HG03175 (cell line): ENCODE data around the gene XPO1.
"Not testable (repeated sequence)": the region's sequence is repeated elsewhere in the genome, so short reads cannot be mapped to it uniquely, and the experiment has no call there.

ENCODE experiments used
- ATAC-seq: cut with Tn5 transposase; IDR thresholded peaks from one replicate; pipeline ENCODE4 v1.9.1; 2021; ENCODE audit warnings: mild to moderate bottlenecking, moderate library complexity; ENCODE audit not compliant: unreplicated experiment

Gene XPO1

GRCh38 chr2:61538200-61538919 is at the start of gene XPO1:
TSS of gene XPO1 (minus strand) at chr2:61538356. CDS start at chr2:61533897, 4,459 bp downstream.
- ATAC-seq, result peak; percentile 83

- ATAC-seq, result not testable (repeated sequence)
Measured at GRCh38 chr2:61586928-61587327, 48.8 kb upstream of the XPO1 start.

- no peak for ATAC-seq
Measured at GRCh38 chr2:61585383-61585782, 47.2 kb upstream of the XPO1 start.

GRCh38 chr2:61584368-61584767 is 46.2 kb upstream of the XPO1 start:
- not testable (repeated sequence) for ATAC-seq

GRCh38 chr2:61582165-61582564 is 44.0 kb upstream of the XPO1 start:
- ATAC-seq, result no peak

GRCh38 chr2:61581716-61582115 is 43.6 kb upstream of the XPO1 start:
- no peak for ATAC-seq

- no peak for ATAC-seq
Measured at GRCh38 chr2:61575447-61575859, 37.3 kb upstream of the XPO1 start.

- no peak for ATAC-seq
Measured at GRCh38 chr2:61566566-61566965, 28.4 kb upstream of the XPO1 start.

GRCh38 chr2:61562615-61563014 is 24.5 kb upstream of the XPO1 start:
- ATAC-seq, result no peak

- no peak for ATAC-seq
Measured at GRCh38 chr2:61558160-61558559, 20.0 kb upstream of the XPO1 start.

- no peak for ATAC-seq
Measured at GRCh38 chr2:61557381-61557780, 19.2 kb upstream of the XPO1 start.

- ATAC-seq, result no peak
Measured at GRCh38 chr2:61554604-61555003, 16.4 kb upstream of the XPO1 start.

GRCh38 chr2:61550375-61551209 is 12.4 kb upstream of the XPO1 start:
- no peak for ATAC-seq

- ATAC-seq, result no peak
Measured at GRCh38 chr2:61549546-61549945, 11.4 kb upstream of the XPO1 start.

GRCh38 chr2:61543062-61543461 is 4.9 kb upstream of the XPO1 start:
- no peak for ATAC-seq

GRCh38 chr2:61540167-61540566 is 2.0 kb upstream of the XPO1 start:
- not testable (repeated sequence) for ATAC-seq

- no peak for ATAC-seq
Measured at GRCh38 chr2:61538920-61539520, 864 bp upstream of the XPO1 start.

- ATAC-seq, result no peak
Measured at GRCh38 chr2:61537950-61538199, 281 bp downstream of the XPO1 start.

- ATAC-seq, result no peak
Measured at GRCh38 chr2:61537277-61537949, 743 bp downstream of the XPO1 start.

GRCh38 chr2:61536572-61537276 is 1.4 kb downstream of the XPO1 start:
- ATAC-seq, result peak; percentile 59

GRCh38 chr2:61536180-61536571 is 2.0 kb downstream of the XPO1 start:
- ATAC-seq, result no peak
